A549 (cell line): ENCODE data around the gene GCAT. TPM values are rescaled to one million over a fixed set of nuclear protein-coding genes. Genes with fewer than 3 reads are reported as not detected.

Experiments used
- ATAC-seq, 2 experiments: fragments of 200-7000 bp in 1 of 2; fragments of >200 bp in 1 of 2; cut with Nextera tagmentation in 1 of 2; cut with Tn5 transposase in 1 of 2; 3 replicates each; pipeline versions ENCODE4 v1.8.0 to v1.9.1; 2018 to 2020; ENCODE audit warnings: mild to moderate bottlenecking in 1 of 2, moderate library complexity in 1 of 2
- CTCF ChIA-PET: fragments of 300-600 bp; sonication (Branson Sonifier 250); formaldehyde crosslinking; extraction: SDS; loops from one replicate; lab custom pipeline; 2021; ENCODE audit warnings: antibody characterized with exemption, inconsistent platforms; lab: Yijun Ruan, JAX
- POLR2A ChIA-PET: fragments of 350-600 bp; formaldehyde crosslinking; extraction: SDS; loops from one replicate; lab custom pipeline; 2021; ENCODE audit warnings: antibody characterized with exemption, inconsistent platforms; lab: Yijun Ruan, JAX
- DNase-seq, 2 experiments: peaks; one replicate each; pipeline versions ENCODE4 v3.0.0 to v3.0.0-alpha.2; 2011 to 2016; ENCODE audit warnings: low read depth in 1 of 2, low spot score in 1 of 2
- FAIRE-seq: peaks from 2 replicates; lab custom pipeline; 2011; peaks lifted over from hg19 to GRCh38; lab: Jason Lieb, UNC
- H3K27ac ChIP-seq, 2 experiments: fragments of >200 bp; sonication (Bioruptor Twin); formaldehyde crosslinking; 3 replicates each; pipeline ENCODE4 v1.5.1; 2016 to 2017
- H3K4me1 ChIP-seq: fragments of >200 bp; sonication (Bioruptor Twin); formaldehyde crosslinking; 3 replicates; pipeline ENCODE4 v1.6.1; 2016
- H3K4me2 ChIP-seq: fragments of >200 bp; sonication (Bioruptor Twin); formaldehyde crosslinking; 3 replicates; pipeline ENCODE4 v1.6.1; 2016
- H3K4me3 ChIP-seq: fragments of >200 bp; sonication (Bioruptor Twin); formaldehyde crosslinking; 3 replicates; pipeline ENCODE4 v1.5.1; 2016
- H3K9me3 ChIP-seq: fragments of >200 bp; sonication (Bioruptor Twin); formaldehyde crosslinking; 3 replicates; pipeline ENCODE4 v1.6.1; 2016
- CBX2 ChIP-seq: fragments of 200-600 bp; sonication (generic); IDR thresholded peaks from 2 replicates; pipeline ENCODE4 v1.6.1; 2016; ENCODE audit warnings: low read depth, mild to moderate bottlenecking, borderline replicate concordance
- CEBPB ChIP-seq, 2 experiments: fragments of >200 bp in 1 of 2; sonication (Bioruptor Twin) in 1 of 2; formaldehyde crosslinking in 1 of 2; IDR thresholded peaks; 2 replicates each; pipeline ENCODE4 v1.6.1; 2012 to 2016
- CHD4 ChIP-seq: fragments of 200-600 bp; sonication (generic); IDR thresholded peaks from 2 replicates; pipeline ENCODE4 v1.6.1; 2016; ENCODE audit warnings: antibody characterized with exemption, mild to moderate bottlenecking, borderline replicate concordance
- FOXS1 ChIP-seq: fragments of 250-450 bp; sonication (Bioruptor Pico); IDR thresholded peaks from 2 replicates; pipeline ENCODE4 v1.5.0; 2020; ENCODE audit warnings: mild to moderate bottlenecking, moderate library complexity
- HDAC2 ChIP-seq: fragments of 200-600 bp; sonication (generic); IDR thresholded peaks from 2 replicates; pipeline ENCODE4 v1.6.1; 2016
- HEYL ChIP-seq: fragments of 250-450 bp; sonication (Bioruptor Pico); IDR thresholded peaks from 2 replicates; pipeline ENCODE4 v1.8.0; 2021; ENCODE audit warnings: mild to moderate bottlenecking, moderate library complexity
- HMGXB4 ChIP-seq: fragments of 250-450 bp; sonication (Bioruptor Pico); IDR thresholded peaks from 2 replicates; pipeline ENCODE4 v1.5.0; 2021; ENCODE audit warnings: mild to moderate bottlenecking, moderate library complexity, borderline replicate concordance
- HOXB13 ChIP-seq: fragments of 250-450 bp; sonication (Bioruptor Pico); IDR thresholded peaks from 2 replicates; pipeline ENCODE4 v1.5.0; 2020; ENCODE audit warnings: low read depth, mild to moderate bottlenecking, moderate library complexity
- JUN ChIP-seq, 2 experiments: fragments of >200 bp; sonication (Bioruptor Twin); formaldehyde crosslinking; IDR thresholded peaks; 2 replicates in 1 of 2; 3 replicates in 1 of 2; pipeline ENCODE4 v1.6.1; 2016 to 2017
- KDM1A ChIP-seq: fragments of 200-600 bp; sonication (generic); IDR thresholded peaks from 2 replicates; pipeline ENCODE4 v1.6.1; 2016; ENCODE audit warnings: low read depth, mild to moderate bottlenecking
- MAX ChIP-seq: IDR thresholded peaks from 2 replicates; pipeline ENCODE4 v1.6.1; 2012
- MAZ ChIP-seq: fragments of 150-350 bp; IDR thresholded peaks from 2 replicates; pipeline ENCODE4 v1.6.1; 2014; ENCODE audit warnings: antibody characterized with exemption, low read depth, low read length, borderline replicate concordance
- MYC ChIP-seq: IDR thresholded peaks from 2 replicates; pipeline ENCODE4 v1.6.1; 2012; ENCODE audit warnings: mild to moderate bottlenecking, inconsistent platforms, low read length, improper control_type of control experiment, borderline replicate concordance
- PHF8 ChIP-seq: fragments of 200-600 bp; sonication (generic); IDR thresholded peaks from 2 replicates; pipeline ENCODE4 v1.6.1; 2016; ENCODE audit warnings: low read depth, mild to moderate bottlenecking, antibody characterized with exemption, moderate library complexity, borderline replicate concordance
- RARB ChIP-seq: fragments of 250-450 bp; sonication (Bioruptor Pico); IDR thresholded peaks from 2 replicates; pipeline ENCODE4 v1.8.0; 2021; ENCODE audit warnings: mild to moderate bottlenecking, moderate library complexity
- RFX5 ChIP-seq: fragments of 450-650 bp; IDR thresholded peaks from 2 replicates; pipeline ENCODE4 v1.7.1; 2014; ENCODE audit warnings: antibody characterized with exemption, mild to moderate bottlenecking, moderate library complexity
- TP53 ChIP-seq: fragments of 250-450 bp; sonication (Bioruptor Pico); IDR thresholded peaks from 2 replicates; pipeline ENCODE4 v1.5.0; 2021; ENCODE audit warnings: mild to moderate bottlenecking, moderate library complexity
- USF2 ChIP-seq: fragments of 450-650 bp; IDR thresholded peaks from 2 replicates; pipeline ENCODE4 v1.6.1; 2014; ENCODE audit warnings: antibody characterized with exemption
- ZC3H11A ChIP-seq: fragments of 450-650 bp; IDR thresholded peaks from 2 replicates; pipeline ENCODE4 v1.6.1; 2014; ENCODE audit warnings: antibody characterized with exemption, mild to moderate bottlenecking
- ZFP36 ChIP-seq: fragments of 450-650 bp; IDR thresholded peaks from 2 replicates; pipeline ENCODE4 v1.6.1; 2014; ENCODE audit warnings: borderline replicate concordance; ENCODE audit not compliant: partially characterized antibody
- WGBS: methylation state at CpG from one replicate; pipeline ENCODE4 v1.1.6; 2017; ENCODE audit errors: missing lambda C conversion rate; 5-methylcytosine and 5-hydroxymethylcytosine counted together
- polyA plus RNA-seq, 4 experiments: library from polyadenylated mRNA; depleted of rRNA in 3 of 4; stranded (reverse); fragments of >200 nt; fragmentation: RNase III in 1 of 4; extraction: RNeasy Plus Mini Kit Qiagen cat#74134 plus additional on column Dnase treatment in 1 of 4; gene quantifications; 2 replicates in 3 of 4; 3 replicates in 1 of 4; pipeline ENCODE4 v1.2.3, GENCODE V29; 2011 to 2017

The GCAT gene
- polyA plus RNA-seq, 2 of the 4 experiments (the other 2 are of a cell fraction), result 1.2 to 2.1 TPM

GRCh38 chr22:37820350-37820749 lies 12.6 kb downstream of the GCAT start:
- TF ChIP-seq RFX5, result no peak
- TF ChIP-seq ZC3H11A, result no peak
- no peak for TF ChIP-seq HMGXB4 (CRISPR knock-in tag)
- TF ChIP-seq ZFP36, result no peak
- TF ChIP-seq USF2, result no peak
- no peak for TF ChIP-seq HOXB13 (CRISPR knock-in tag)
- TF ChIP-seq JUN (IDR thresholded peaks at IDR 0.05), result no peak
- TF ChIP-seq CBX2, result no peak
- POLR2A ChIA-PET, result no interaction called here
- Histone ChIP-seq H3K4me1 (peaks cover 4% of the 10 kb centered on the region; the same call in 1 of the 3 replicates), H3K4me2 (no peak overlapping the region), H3K4me3 (no peak overlapping the region), H3K9me3 (no peaks in the 10 kb centered on the region), H3K27ac (no peak overlapping the region)
- ATAC-seq (no peak), DNase-seq (no peak), FAIRE-seq (no peak)
- CTCF ChIA-PET, result interaction anchor here (1.1 to 6.0 kb wide), 6 partner anchors 12 to 145 kb away, joined by 5 to 112 read pairs (median 28); partner anchors contain the start of gene GCAT
- WGBS, result 84% methylated on average over 5 of the region's 5 CpGs

- Histone ChIP-seq H3K4me3 (no peak overlapping the region), H3K4me1 (peaks cover 4% of the 10 kb centered on the region; the same call in 1 of the 3 replicates), H3K9me3 (no peaks in the 10 kb centered on the region)
- whole genome bisulfite sequencing, result 41% methylated on average over 8 of the region's 8 CpGs
- peak in 1 of 2 experiments; percentile 39; a peak in 3 of 6 replicates for ATAC-seq
- FAIRE-seq, result no peak
- TF ChIP-seq PHF8, result no peak
- no peak for TF ChIP-seq FOXS1 (CRISPR knock-in tag)
- TF ChIP-seq CHD4, result no peak
- no peak for TF ChIP-seq MYC
- no peak for TF ChIP-seq HEYL (CRISPR knock-in tag)
- no peak for TF ChIP-seq MAX
- TF ChIP-seq RARB (CRISPR knock-in tag), result no peak
- TF ChIP-seq JUN (IDR thresholded peaks at IDR 0.05), result no peak
- TF ChIP-seq HDAC2, result no peak
- TF ChIP-seq KDM1A, result no peak
- TF ChIP-seq MAZ, result no peak
- TF ChIP-seq TP53 (CRISPR knock-in tag), result no peak
- no peak for TF ChIP-seq RFX5
- no peak for TF ChIP-seq CEBPB (IDR thresholded peaks at IDR 0.05)
- TF ChIP-seq USF2, result no peak
- TF ChIP-seq, all 56 proteins: peak for 0
- ChIA-PET POLR2A (no interaction called here), CTCF (interaction anchor here (0.9 to 1.2 kb wide), 2 partner anchors 8 to 41 kb away, joined by 3 to 7 read pairs; no protein-coding TSS in a partner anchor)
- no peak overlapping the region for H3K4me2 ChIP-seq
- no peak overlapping the region for H3K27ac ChIP-seq
- DNase-seq, result no peak
Measured at GRCh38 chr22:37822079-37822833, 14.5 kb downstream of the GCAT start.
